IMR-90 (cell line): Measurements from ENCODE around the gene CALML4. TPM values are rescaled to one million over a fixed set of nuclear protein-coding genes. Genes with fewer than 3 reads are reported as not detected.
A peak's percentile ranks its signal among the peaks of the same experiment; 100 is the strongest.

ENCODE experiments used
- ATAC-seq: fragments of 200-7000 bp; cut with Tn5 transposase; 2 replicates; pipeline ENCODE4 v1.9.1; 2020; ENCODE audit warnings: low read depth, mild to moderate bottlenecking, moderate library complexity
- BruUV-seq: library from RNA; stranded (reverse); fragments of 400-500 nt; replicated peaks from 2 replicates; lab custom pipeline; 2021; lab: Mats Ljungman, UMichigan
- CTCF ChIA-PET: fragments of 300-600 bp; formaldehyde crosslinking; extraction: SDS; loops from one replicate; lab custom pipeline; 2021; ENCODE audit warnings: antibody characterized with exemption; lab: Yijun Ruan, JAX
- POLR2A ChIA-PET: fragments of 300-600 bp; sonication (Branson Sonifier 250); formaldehyde crosslinking; loops from one replicate; lab custom pipeline; 2022; ENCODE audit warnings: antibody characterized with exemption; ENCODE audit not compliant: unreplicated experiment; lab: Charles Lee
- DNase-seq: peaks from one replicate; pipeline ENCODE4 v3.0.0; 2013
- H2AFZ ChIP-seq: replicated peaks from 2 replicates; pipeline ENCODE3; 2013; ENCODE audit warnings: low read length, mild to moderate bottlenecking; ENCODE audit not compliant: poor library complexity
- H2AK5ac ChIP-seq: 2 replicates; pipeline ENCODE4 v1.6.1; 2013; ENCODE audit warnings: low read depth, low read length, inconsistent platforms
- H2AK9ac ChIP-seq: replicated peaks from 2 replicates; pipeline ENCODE3; 2013; ENCODE audit warnings: mild to moderate bottlenecking, low read depth, low read length, moderate library complexity; ENCODE audit not compliant: poor library complexity
- H2BK120ac ChIP-seq: 2 replicates; pipeline ENCODE4 v1.6.1; 2013; ENCODE audit warnings: low read depth, low read length, inconsistent platforms
- H2BK15ac ChIP-seq: 3 replicates; pipeline ENCODE4 v1.6.1; 2013; ENCODE audit warnings: low read depth, low read length, inconsistent platforms
- H2BK20ac ChIP-seq: 2 replicates; pipeline ENCODE4 v1.6.1; 2013; ENCODE audit warnings: low read depth, mild to moderate bottlenecking, inconsistent platforms, low read length, moderate library complexity
- H2BK5ac ChIP-seq: 2 replicates; pipeline ENCODE4 v1.6.1; 2013; ENCODE audit warnings: mild to moderate bottlenecking, low read depth, low read length, inconsistent platforms; ENCODE audit not compliant: poor library complexity, severe bottlenecking
- H3K14ac ChIP-seq: replicated peaks from 2 replicates; pipeline ENCODE4 v1.6.1; 2013; ENCODE audit warnings: low read depth, low read length, inconsistent platforms
- H3K18ac ChIP-seq: 2 replicates; pipeline ENCODE4 v1.6.1; 2013; ENCODE audit warnings: low read depth, low read length, control low read depth
- H3K23ac ChIP-seq: 2 replicates; pipeline ENCODE4 v1.6.1; 2013; ENCODE audit warnings: low read depth, low read length, inconsistent platforms
- H3K27ac ChIP-seq: 2 replicates; pipeline ENCODE4 v1.5.1; 2013; ENCODE audit warnings: mild to moderate bottlenecking, control low read depth, low read length; ENCODE audit not compliant: insufficient read depth
- H3K27me3 ChIP-seq: 2 replicates; pipeline ENCODE4 v1.6.1; 2013; ENCODE audit warnings: low read length; ENCODE audit not compliant: control insufficient read depth, insufficient read depth
- H3K36me3 ChIP-seq: 2 replicates; pipeline ENCODE4 v1.6.1; 2013; ENCODE audit warnings: low read length, mixed read lengths; ENCODE audit not compliant: control insufficient read depth, insufficient read depth
- H3K4ac ChIP-seq: 2 replicates; pipeline ENCODE4 v1.6.1; 2013; ENCODE audit warnings: low read depth, low read length, inconsistent platforms
- H3K4me1 ChIP-seq: 2 replicates; pipeline ENCODE4 v1.6.1; 2013; ENCODE audit warnings: low read length, mixed read lengths; ENCODE audit not compliant: control insufficient read depth, insufficient read depth
- H3K4me2 ChIP-seq: 2 replicates; pipeline ENCODE4 v1.6.1; 2013; ENCODE audit warnings: low read depth, mild to moderate bottlenecking, control low read depth, low read length, moderate library complexity
- H3K4me3 ChIP-seq: 2 replicates; pipeline ENCODE4 v1.5.1; 2013; ENCODE audit warnings: low read depth, mild to moderate bottlenecking, control low read depth, low read length, moderate library complexity; ENCODE audit not compliant: insufficient read depth
- H3K56ac ChIP-seq: 2 replicates; pipeline ENCODE4 v1.6.1; 2013; ENCODE audit warnings: low read length, inconsistent platforms; ENCODE audit not compliant: insufficient read depth; ENCODE audit errors: extremely low read depth
- H3K79me1 ChIP-seq, 2 experiments: 2 replicates each; pipeline ENCODE4 v1.6.1; 2013; ENCODE audit warnings: low read length in 2 of 2, inconsistent platforms in 1 of 2, low read depth in 1 of 2
- H3K9ac ChIP-seq: 2 replicates; pipeline ENCODE4 v1.6.1; 2013; ENCODE audit warnings: low read depth, low read length, control low read depth
- H3K9me1 ChIP-seq: 2 replicates; pipeline ENCODE4 v1.6.1; 2013; ENCODE audit warnings: low read length, inconsistent platforms; ENCODE audit not compliant: insufficient read depth
- H3K9me3 ChIP-seq: 2 replicates; pipeline ENCODE4 v1.6.1; 2013; ENCODE audit warnings: low read length; ENCODE audit not compliant: control insufficient read depth, insufficient read depth
- H4K20me1 ChIP-seq: 2 replicates; pipeline ENCODE4 v1.6.1; 2013; ENCODE audit warnings: low read length, inconsistent platforms; ENCODE audit not compliant: insufficient read depth
- H4K5ac ChIP-seq: 2 replicates; pipeline ENCODE4 v1.6.1; 2013; ENCODE audit warnings: mild to moderate bottlenecking, low read depth, low read length, control low read depth
- H4K8ac ChIP-seq, 2 experiments: 2 replicates each; pipeline ENCODE4 v1.6.1; 2013; ENCODE audit warnings: low read depth in 2 of 2, low read length in 2 of 2, control low read depth in 1 of 2, inconsistent platforms in 1 of 2
- H4K91ac ChIP-seq: 2 replicates; pipeline ENCODE4 v1.6.1; 2013; ENCODE audit warnings: low read depth, low read length, inconsistent platforms; ENCODE audit not compliant: insufficient read depth
- FOS ChIP-seq: fragments of 150-350 bp; IDR thresholded peaks from 2 replicates; pipeline ENCODE4 v1.6.1; 2016; ENCODE audit warnings: low read depth, low read length
- MAZ ChIP-seq: IDR thresholded peaks from 2 replicates; pipeline ENCODE4 v1.6.1; 2012; ENCODE audit warnings: low read depth, mild to moderate bottlenecking, low read length, improper control_type of control experiment, moderate library complexity, borderline replicate concordance
- RAD21 ChIP-seq: IDR thresholded peaks from 2 replicates; pipeline ENCODE4 v1.6.1; 2012; ENCODE audit warnings: low read length, improper control_type of control experiment
- RFX5 ChIP-seq: IDR thresholded peaks from 2 replicates; pipeline ENCODE4 v1.8.0; 2012; ENCODE audit warnings: low read depth, mild to moderate bottlenecking, low read length, moderate library complexity
- SMC3 ChIP-seq: fragments of 150-350 bp; IDR thresholded peaks from 2 replicates; pipeline ENCODE4 v1.6.1; 2016; ENCODE audit warnings: low read depth, mild to moderate bottlenecking, antibody characterized with exemption, low read length, moderate library complexity
- WGBS, 2 experiments: methylation state at CpG; one replicate each; pipeline versions ENCODE4 v1.1.5 to v1.1.7; 2013; ENCODE audit warnings: missing lambda C conversion rate in 2 of 2; ENCODE audit not compliant: insufficient read length in 1 of 2; ENCODE audit errors: extremely low coverage in 2 of 2; 5-methylcytosine and 5-hydroxymethylcytosine counted together
- dilution Hi-C: fragments of 300-500 bp; cut with HindIII; formaldehyde crosslinking; loops from one replicate; pipeline ENCODE4 v1.14.3; 2018; ENCODE audit warnings: low sequenced_read_pairs; ENCODE audit not compliant: unreplicated experiment
- in situ Hi-C: fragments of 300-500 bp; cut with MboI; formaldehyde crosslinking; loops from 3 replicates; pipeline ENCODE4 v1.14.3; 2019; ENCODE audit warnings: low sequenced_read_pairs, inconsistent platforms, mixed read lengths
- intact Hi-C: fragments of 100-400 bp; cut with micrococcal nuclease; formaldehyde crosslinking; loops from 2 replicates; pipeline ENCODE4 v1.10.0; 2022
- polyA plus RNA-seq, 3 experiments: library from polyadenylated mRNA; depleted of rRNA; stranded (reverse); fragments of >200 nt; gene quantifications; 2 replicates each; pipeline ENCODE4 v1.2.3, GENCODE V29; 2012; ENCODE audit warnings: low replicate concordance in 1 of 3
- total RNA-seq: library from RNA; depleted of rRNA; stranded (reverse); fragments of >200 nt; gene quantifications from 2 replicates; pipeline ENCODE4 v1.2.3, GENCODE V29; 2012
- TF ChIP-seq, protein P1 (sequence below): fragments of 150-350 bp; IDR thresholded peaks from 2 replicates; pipeline ENCODE4 v1.6.1; 2017; ENCODE audit warnings: mild to moderate bottlenecking, antibody characterized with exemption, low read length, low read depth
- TF ChIP-seq, protein P2 (sequence below): fragments of 150-350 bp; IDR thresholded peaks from 2 replicates; pipeline ENCODE4 v1.6.1; 2016; ENCODE audit warnings: low read depth, mild to moderate bottlenecking, low read length, moderate library complexity, borderline replicate concordance
- TF ChIP-seq, protein P3 (sequence below): conservative IDR thresholded peaks from 2 replicates; pipeline ENCODE4 v1.5.1; 2012; ENCODE audit warnings: mild to moderate bottlenecking, low read depth, low read length, improper control_type of control experiment

CALML4 gene
- total and polyA plus RNA-seq, 2 of the 4 experiments (the other 2 are of a cell fraction), result 0.36 to 1.3 TPM

DNA sequence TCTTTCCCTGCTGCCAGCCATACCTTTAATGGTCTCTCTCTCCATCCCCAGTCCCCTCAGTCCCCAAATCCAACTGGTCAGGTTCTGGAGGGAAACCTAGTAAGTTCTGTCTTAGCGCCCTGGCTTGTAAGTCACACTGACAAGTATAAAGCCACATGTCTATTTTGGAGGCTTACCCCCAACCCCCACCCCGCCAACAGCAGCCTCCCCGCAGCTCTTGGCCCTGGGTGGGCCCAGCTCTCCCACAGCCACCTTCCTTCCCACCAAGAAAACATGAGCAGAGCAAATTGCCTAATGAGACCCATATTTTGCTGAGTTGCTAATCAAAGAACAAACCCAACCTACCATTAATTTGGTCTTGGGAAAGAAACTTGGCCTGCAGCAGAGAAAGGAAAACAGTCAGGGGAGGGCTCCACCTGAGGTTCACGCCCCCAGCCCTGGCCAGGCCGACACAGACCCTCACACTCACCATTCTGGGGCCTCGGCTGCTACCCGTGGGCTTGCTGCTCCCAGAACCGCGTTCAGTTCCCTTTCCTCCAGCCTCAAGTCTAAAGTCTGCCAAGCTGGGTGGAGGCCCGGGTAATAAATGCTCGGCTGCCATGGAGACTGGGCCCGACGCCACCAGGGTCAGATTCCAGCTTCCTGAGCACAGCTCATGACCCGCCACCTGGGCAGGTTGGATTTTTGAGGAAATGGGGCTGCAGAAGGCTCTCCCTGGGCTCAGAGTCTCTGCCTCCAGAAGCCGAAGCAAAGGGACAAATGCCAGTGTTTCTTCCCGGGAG is at the start of gene CALML4 (continued):
- TF ChIP-seq, protein P1, sequence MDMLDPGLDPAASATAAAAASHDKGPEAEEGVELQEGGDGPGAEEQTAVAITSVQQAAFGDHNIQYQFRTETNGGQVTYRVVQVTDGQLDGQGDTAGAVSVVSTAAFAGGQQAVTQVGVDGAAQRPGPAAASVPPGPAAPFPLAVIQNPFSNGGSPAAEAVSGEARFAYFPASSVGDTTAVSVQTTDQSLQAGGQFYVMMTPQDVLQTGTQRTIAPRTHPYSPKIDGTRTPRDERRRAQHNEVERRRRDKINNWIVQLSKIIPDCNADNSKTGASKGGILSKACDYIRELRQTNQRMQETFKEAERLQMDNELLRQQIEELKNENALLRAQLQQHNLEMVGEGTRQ, result no peak
- no peak for TF ChIP-seq RFX5

DNA sequence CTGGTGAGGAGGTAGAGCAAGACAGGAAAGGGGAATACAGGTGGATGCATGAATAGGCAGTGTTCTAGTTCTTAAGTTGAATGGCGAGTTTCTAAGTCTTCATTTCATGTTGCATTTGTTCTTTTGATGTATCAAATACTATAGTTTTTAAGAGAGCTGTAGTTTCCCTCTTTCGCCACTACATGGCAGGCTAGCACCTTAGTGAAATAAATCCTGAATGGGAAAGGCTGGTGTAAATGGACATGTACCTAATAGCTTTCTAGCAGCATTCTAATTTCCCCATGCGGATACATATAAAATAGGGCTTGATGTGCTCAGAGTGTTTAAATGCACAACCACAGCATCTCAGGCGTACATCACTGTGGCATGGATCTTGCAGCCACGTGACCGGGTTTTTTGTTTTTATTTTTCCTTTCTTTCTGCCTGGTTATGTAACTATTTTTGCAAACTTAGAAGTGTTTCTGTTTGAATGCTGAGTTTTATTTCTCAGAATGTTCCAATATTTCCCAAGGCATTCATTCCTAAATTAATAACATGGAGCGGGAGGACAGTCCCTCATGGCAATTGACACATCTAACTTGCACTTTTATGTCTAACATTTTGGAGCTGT is 47.9 kb upstream of the CALML4 start:
- Histone ChIP-seq H2BK120ac (no peak overlapping the region), H3K9me1 (no peaks in the 10 kb centered on the region), H4K20me1 (no peaks in the 10 kb centered on the region), H3K36me3 (no peaks in the 10 kb centered on the region), H3K9ac (no peak overlapping the region), H2BK15ac (no peak overlapping the region), H2AFZ (no peak overlapping the region), H3K27ac (no peak overlapping the region), H2AK5ac (no peak overlapping the region), H3K14ac (no peak overlapping the region), H3K79me1 (no peaks in the 10 kb centered on the region), H4K8ac (no peak overlapping the region; a peak in 1 of 4 replicates), H3K23ac (no peak overlapping the region; the same call in 1 of the 2 replicates), H3K4me2 (no peak overlapping the region), H4K5ac (no peak overlapping the region), H3K4me1 (no peaks in the 10 kb centered on the region; the same call in 1 of the 2 replicates), H3K27me3 (peaks cover 2% of the 10 kb centered on the region; the same call in 1 of the 2 replicates), H2BK5ac (no peak overlapping the region), H3K18ac (no peak overlapping the region), H3K4me3 (no peak overlapping the region), H3K9me3 (no peaks in the 10 kb centered on the region), H3K4ac (no peak overlapping the region), H4K91ac (no peak overlapping the region), H2AK9ac (no peak overlapping the region), H3K56ac (no peak overlapping the region), H2BK20ac (no peak overlapping the region)
- dilution Hi-C loops, result no loop called here
- POLR2A ChIA-PET, result interaction anchor here (0.6 kb wide), 1 partner anchor 36 kb away, joined by 3 read pairs; no protein-coding TSS in a partner anchor
- CTCF ChIA-PET, result interaction anchor here (0.6 to 1.7 kb wide), 17 partner anchors 18 to 421 kb away, joined by 3 to 8 read pairs (median 4); partner anchors contain the start of gene FEM1B
- WGBS, 2 experiments, result no CpG with 5 or more reads among the region's 7 CpGs
- ATAC-seq (peak; percentile 79), DNase-seq (peak; percentile 85)
- no TSS peak for BruUV-seq
- TF ChIP-seq FOS, result no peak
- TF ChIP-seq, protein P2, sequence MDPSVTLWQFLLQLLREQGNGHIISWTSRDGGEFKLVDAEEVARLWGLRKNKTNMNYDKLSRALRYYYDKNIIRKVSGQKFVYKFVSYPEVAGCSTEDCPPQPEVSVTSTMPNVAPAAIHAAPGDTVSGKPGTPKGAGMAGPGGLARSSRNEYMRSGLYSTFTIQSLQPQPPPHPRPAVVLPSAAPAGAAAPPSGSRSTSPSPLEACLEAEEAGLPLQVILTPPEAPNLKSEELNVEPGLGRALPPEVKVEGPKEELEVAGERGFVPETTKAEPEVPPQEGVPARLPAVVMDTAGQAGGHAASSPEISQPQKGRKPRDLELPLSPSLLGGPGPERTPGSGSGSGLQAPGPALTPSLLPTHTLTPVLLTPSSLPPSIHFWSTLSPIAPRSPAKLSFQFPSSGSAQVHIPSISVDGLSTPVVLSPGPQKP, result no peak
- peak; percentile 84 for TF ChIP-seq SMC3
- TF ChIP-seq RFX5, result no peak
- peak; percentile 91 for TF ChIP-seq RAD21
- TF ChIP-seq, protein P1, result no peak
- TF ChIP-seq, protein P3, sequence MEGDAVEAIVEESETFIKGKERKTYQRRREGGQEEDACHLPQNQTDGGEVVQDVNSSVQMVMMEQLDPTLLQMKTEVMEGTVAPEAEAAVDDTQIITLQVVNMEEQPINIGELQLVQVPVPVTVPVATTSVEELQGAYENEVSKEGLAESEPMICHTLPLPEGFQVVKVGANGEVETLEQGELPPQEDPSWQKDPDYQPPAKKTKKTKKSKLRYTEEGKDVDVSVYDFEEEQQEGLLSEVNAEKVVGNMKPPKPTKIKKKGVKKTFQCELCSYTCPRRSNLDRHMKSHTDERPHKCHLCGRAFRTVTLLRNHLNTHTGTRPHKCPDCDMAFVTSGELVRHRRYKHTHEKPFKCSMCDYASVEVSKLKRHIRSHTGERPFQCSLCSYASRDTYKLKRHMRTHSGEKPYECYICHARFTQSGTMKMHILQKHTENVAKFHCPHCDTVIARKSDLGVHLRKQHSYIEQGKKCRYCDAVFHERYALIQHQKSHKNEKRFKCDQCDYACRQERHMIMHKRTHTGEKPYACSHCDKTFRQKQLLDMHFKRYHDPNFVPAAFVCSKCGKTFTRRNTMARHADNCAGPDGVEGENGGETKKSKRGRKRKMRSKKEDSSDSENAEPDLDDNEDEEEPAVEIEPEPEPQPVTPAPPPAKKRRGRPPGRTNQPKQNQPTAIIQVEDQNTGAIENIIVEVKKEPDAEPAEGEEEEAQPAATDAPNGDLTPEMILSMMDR, result peak; percentile 91
- TF ChIP-seq MAZ, result 0 out of 2 replicates have a peak, but pooled peaks have one; percentile 16
- intact Hi-C loops, result loop anchor here (1.0 to 5.0 kb wide), 3 partner anchors 53 to 421 kb away; no protein-coding TSS in a partner anchor
- in situ Hi-C loops, result no loop called here
